IMR-90 (cell line): Measurements from ENCODE around the gene REPS2. TPM values are rescaled to one million over a fixed set of nuclear protein-coding genes. Genes with fewer than 3 reads are reported as not detected.

ENCODE experiments used
- ATAC-seq: fragments of 200-7000 bp; cut with Tn5 transposase; 2 replicates; pipeline ENCODE4 v1.9.1; 2020; ENCODE audit warnings: low read depth, mild to moderate bottlenecking, moderate library complexity
- BruUV-seq: library from RNA; stranded (reverse); fragments of 400-500 nt; replicated peaks from 2 replicates; lab custom pipeline; 2021; lab: Mats Ljungman, UMichigan
- CTCF ChIA-PET: fragments of 300-600 bp; formaldehyde crosslinking; extraction: SDS; loops from one replicate; lab custom pipeline; 2021; ENCODE audit warnings: antibody characterized with exemption; lab: Yijun Ruan, JAX
- POLR2A ChIA-PET: fragments of 300-600 bp; sonication (Branson Sonifier 250); formaldehyde crosslinking; loops from one replicate; lab custom pipeline; 2022; ENCODE audit warnings: antibody characterized with exemption; ENCODE audit not compliant: unreplicated experiment; lab: Charles Lee
- DNase-seq: peaks from one replicate; pipeline ENCODE4 v3.0.0; 2013
- H2AFZ ChIP-seq: replicated peaks from 2 replicates; pipeline ENCODE3; 2013; ENCODE audit warnings: low read length, mild to moderate bottlenecking; ENCODE audit not compliant: poor library complexity
- H2AK5ac ChIP-seq: 2 replicates; pipeline ENCODE4 v1.6.1; 2013; ENCODE audit warnings: low read depth, low read length, inconsistent platforms
- H2AK9ac ChIP-seq: replicated peaks from 2 replicates; pipeline ENCODE3; 2013; ENCODE audit warnings: mild to moderate bottlenecking, low read depth, low read length, moderate library complexity; ENCODE audit not compliant: poor library complexity
- H2BK120ac ChIP-seq: 2 replicates; pipeline ENCODE4 v1.6.1; 2013; ENCODE audit warnings: low read depth, low read length, inconsistent platforms
- H2BK15ac ChIP-seq: 3 replicates; pipeline ENCODE4 v1.6.1; 2013; ENCODE audit warnings: low read depth, low read length, inconsistent platforms
- H2BK20ac ChIP-seq: 2 replicates; pipeline ENCODE4 v1.6.1; 2013; ENCODE audit warnings: low read depth, mild to moderate bottlenecking, inconsistent platforms, low read length, moderate library complexity
- H2BK5ac ChIP-seq: 2 replicates; pipeline ENCODE4 v1.6.1; 2013; ENCODE audit warnings: mild to moderate bottlenecking, low read depth, low read length, inconsistent platforms; ENCODE audit not compliant: poor library complexity, severe bottlenecking
- H3K14ac ChIP-seq: replicated peaks from 2 replicates; pipeline ENCODE4 v1.6.1; 2013; ENCODE audit warnings: low read depth, low read length, inconsistent platforms
- H3K18ac ChIP-seq: 2 replicates; pipeline ENCODE4 v1.6.1; 2013; ENCODE audit warnings: low read depth, low read length, control low read depth
- H3K23ac ChIP-seq: 2 replicates; pipeline ENCODE4 v1.6.1; 2013; ENCODE audit warnings: low read depth, low read length, inconsistent platforms
- H3K27ac ChIP-seq: 2 replicates; pipeline ENCODE4 v1.5.1; 2013; ENCODE audit warnings: mild to moderate bottlenecking, control low read depth, low read length; ENCODE audit not compliant: insufficient read depth
- H3K27me3 ChIP-seq: 2 replicates; pipeline ENCODE4 v1.6.1; 2013; ENCODE audit warnings: low read length; ENCODE audit not compliant: control insufficient read depth, insufficient read depth
- H3K36me3 ChIP-seq: 2 replicates; pipeline ENCODE4 v1.6.1; 2013; ENCODE audit warnings: low read length, mixed read lengths; ENCODE audit not compliant: control insufficient read depth, insufficient read depth
- H3K4ac ChIP-seq: 2 replicates; pipeline ENCODE4 v1.6.1; 2013; ENCODE audit warnings: low read depth, low read length, inconsistent platforms
- H3K4me1 ChIP-seq: 2 replicates; pipeline ENCODE4 v1.6.1; 2013; ENCODE audit warnings: low read length, mixed read lengths; ENCODE audit not compliant: control insufficient read depth, insufficient read depth
- H3K4me2 ChIP-seq: 2 replicates; pipeline ENCODE4 v1.6.1; 2013; ENCODE audit warnings: low read depth, mild to moderate bottlenecking, control low read depth, low read length, moderate library complexity
- H3K4me3 ChIP-seq: 2 replicates; pipeline ENCODE4 v1.5.1; 2013; ENCODE audit warnings: low read depth, mild to moderate bottlenecking, control low read depth, low read length, moderate library complexity; ENCODE audit not compliant: insufficient read depth
- H3K56ac ChIP-seq: 2 replicates; pipeline ENCODE4 v1.6.1; 2013; ENCODE audit warnings: low read length, inconsistent platforms; ENCODE audit not compliant: insufficient read depth; ENCODE audit errors: extremely low read depth
- H3K79me1 ChIP-seq, 2 experiments: 2 replicates each; pipeline ENCODE4 v1.6.1; 2013; ENCODE audit warnings: low read length in 2 of 2, inconsistent platforms in 1 of 2, low read depth in 1 of 2
- H3K9ac ChIP-seq: 2 replicates; pipeline ENCODE4 v1.6.1; 2013; ENCODE audit warnings: low read depth, low read length, control low read depth
- H3K9me1 ChIP-seq: 2 replicates; pipeline ENCODE4 v1.6.1; 2013; ENCODE audit warnings: low read length, inconsistent platforms; ENCODE audit not compliant: insufficient read depth
- H3K9me3 ChIP-seq: 2 replicates; pipeline ENCODE4 v1.6.1; 2013; ENCODE audit warnings: low read length; ENCODE audit not compliant: control insufficient read depth, insufficient read depth
- H4K20me1 ChIP-seq: 2 replicates; pipeline ENCODE4 v1.6.1; 2013; ENCODE audit warnings: low read length, inconsistent platforms; ENCODE audit not compliant: insufficient read depth
- H4K5ac ChIP-seq: 2 replicates; pipeline ENCODE4 v1.6.1; 2013; ENCODE audit warnings: mild to moderate bottlenecking, low read depth, low read length, control low read depth
- H4K8ac ChIP-seq, 2 experiments: 2 replicates each; pipeline ENCODE4 v1.6.1; 2013; ENCODE audit warnings: low read depth in 2 of 2, low read length in 2 of 2, control low read depth in 1 of 2, inconsistent platforms in 1 of 2
- H4K91ac ChIP-seq: 2 replicates; pipeline ENCODE4 v1.6.1; 2013; ENCODE audit warnings: low read depth, low read length, inconsistent platforms; ENCODE audit not compliant: insufficient read depth
- BHLHE40 ChIP-seq: fragments of 150-350 bp; IDR thresholded peaks from 2 replicates; pipeline ENCODE4 v1.6.1; 2016; ENCODE audit warnings: mild to moderate bottlenecking, low read depth, low read length
- CEBPB ChIP-seq: IDR thresholded peaks from 2 replicates; pipeline ENCODE4 v1.6.1; 2012; ENCODE audit warnings: low read depth, low read length, improper control_type of control experiment
- CHD1 ChIP-seq: IDR thresholded peaks from 2 replicates; pipeline ENCODE4 v1.6.1; 2012; ENCODE audit warnings: low read depth, low read length, improper control_type of control experiment
- FOS ChIP-seq: fragments of 150-350 bp; IDR thresholded peaks from 2 replicates; pipeline ENCODE4 v1.6.1; 2016; ENCODE audit warnings: low read depth, low read length
- MAFK ChIP-seq: IDR thresholded peaks from 2 replicates; pipeline ENCODE4 v1.6.1; 2012; ENCODE audit warnings: low read depth, low read length, improper control_type of control experiment
- MAZ ChIP-seq: IDR thresholded peaks from 2 replicates; pipeline ENCODE4 v1.6.1; 2012; ENCODE audit warnings: low read depth, mild to moderate bottlenecking, low read length, improper control_type of control experiment, moderate library complexity, borderline replicate concordance
- MXI1 ChIP-seq: IDR thresholded peaks from 2 replicates; pipeline ENCODE4 v1.6.1; 2012; ENCODE audit warnings: low read depth, mild to moderate bottlenecking, low read length, moderate library complexity, borderline replicate concordance
- NFE2L2 ChIP-seq: fragments of 150-350 bp; IDR thresholded peaks from 2 replicates; pipeline ENCODE4 v1.6.1; 2016; ENCODE audit warnings: low read depth, mild to moderate bottlenecking, low read length
- POLR2A ChIP-seq: IDR thresholded peaks from 2 replicates; pipeline ENCODE4 v1.6.1; 2012; ENCODE audit warnings: mild to moderate bottlenecking, low read depth, low read length
- RAD21 ChIP-seq: IDR thresholded peaks from 2 replicates; pipeline ENCODE4 v1.6.1; 2012; ENCODE audit warnings: low read length, improper control_type of control experiment
- RCOR1 ChIP-seq: IDR thresholded peaks from 2 replicates; pipeline ENCODE4 v1.6.1; 2012; ENCODE audit warnings: mild to moderate bottlenecking, low read length, improper control_type of control experiment; ENCODE audit not compliant: insufficient replicate concordance
- SMC3 ChIP-seq: fragments of 150-350 bp; IDR thresholded peaks from 2 replicates; pipeline ENCODE4 v1.6.1; 2016; ENCODE audit warnings: low read depth, mild to moderate bottlenecking, antibody characterized with exemption, low read length, moderate library complexity
- WGBS, 2 experiments: methylation state at CpG; one replicate each; pipeline versions ENCODE4 v1.1.5 to v1.1.7; 2013; ENCODE audit warnings: missing lambda C conversion rate in 2 of 2; ENCODE audit not compliant: insufficient read length in 1 of 2; ENCODE audit errors: extremely low coverage in 2 of 2; 5-methylcytosine and 5-hydroxymethylcytosine counted together
- dilution Hi-C: fragments of 300-500 bp; cut with HindIII; formaldehyde crosslinking; loops from one replicate; pipeline ENCODE4 v1.14.3; 2018; ENCODE audit warnings: low sequenced_read_pairs; ENCODE audit not compliant: unreplicated experiment
- in situ Hi-C: fragments of 300-500 bp; cut with MboI; formaldehyde crosslinking; loops from 3 replicates; pipeline ENCODE4 v1.14.3; 2019; ENCODE audit warnings: low sequenced_read_pairs, inconsistent platforms, mixed read lengths
- intact Hi-C: fragments of 100-400 bp; cut with micrococcal nuclease; formaldehyde crosslinking; loops from 2 replicates; pipeline ENCODE4 v1.10.0; 2022
- polyA plus RNA-seq, 3 experiments: library from polyadenylated mRNA; depleted of rRNA; stranded (reverse); fragments of >200 nt; gene quantifications; 2 replicates each; pipeline ENCODE4 v1.2.3, GENCODE V29; 2012; ENCODE audit warnings: low replicate concordance in 1 of 3
- total RNA-seq: library from RNA; depleted of rRNA; stranded (reverse); fragments of >200 nt; gene quantifications from 2 replicates; pipeline ENCODE4 v1.2.3, GENCODE V29; 2012
- TF ChIP-seq, protein P1 (sequence below): conservative IDR thresholded peaks from 2 replicates; pipeline ENCODE4 v1.5.1; 2012; ENCODE audit warnings: mild to moderate bottlenecking, low read depth, low read length, improper control_type of control experiment
- TF ChIP-seq, protein P2 (sequence below): fragments of 150-350 bp; IDR thresholded peaks from 2 replicates; pipeline ENCODE4 v1.6.1; 2016; ENCODE audit warnings: low read depth, mild to moderate bottlenecking, low read length, moderate library complexity, borderline replicate concordance

The REPS2 gene
- total and polyA plus RNA-seq, 2 of the 4 experiments (the other 2 are of a cell fraction) = 0.02 to 0.18 TPM

DNA sequence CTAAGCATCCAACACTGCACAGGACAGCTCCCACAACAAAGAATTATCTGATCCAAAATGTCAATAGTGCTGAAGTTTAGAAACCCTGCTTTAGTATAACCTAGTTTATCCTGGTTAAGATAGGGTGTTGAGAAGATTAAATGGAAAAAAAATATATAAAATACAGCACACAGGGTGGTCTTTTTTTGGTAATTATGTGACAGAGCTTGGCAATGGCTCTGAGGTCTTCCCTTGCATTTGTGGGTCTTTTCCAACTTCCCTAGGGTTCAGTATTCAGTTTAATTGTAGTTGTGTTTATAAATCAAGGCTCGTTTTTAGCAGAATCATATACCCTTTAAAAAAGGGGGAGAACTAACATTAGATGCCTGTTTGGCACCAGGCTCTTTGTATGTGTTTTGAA, 36.6 kb downstream of the REPS2 start:
- H2BK15ac ChIP-seq = no peak overlapping the region
- no peak overlapping the region for H2BK120ac ChIP-seq
- no peak overlapping the region for H2AK9ac ChIP-seq
- no peak overlapping the region for H3K4ac ChIP-seq
- no peak overlapping the region for H2BK5ac ChIP-seq
- H3K4me1 ChIP-seq = no peaks in the 10 kb centered on the region
- H3K9me1 ChIP-seq = no peaks in the 10 kb centered on the region
- in situ Hi-C loops = no loop called here
- intact Hi-C loops = no loop called here
- H3K4me2 ChIP-seq = no peak overlapping the region
- H4K91ac ChIP-seq = no peak overlapping the region
- H3K36me3 ChIP-seq = no peaks in the 10 kb centered on the region
- no peak overlapping the region for H3K56ac ChIP-seq
- dilution Hi-C loops = no loop called here
- CTCF ChIA-PET = no interaction called here
- H3K9me3 ChIP-seq = no peaks in the 10 kb centered on the region
- TF ChIP-seq, protein P1, sequence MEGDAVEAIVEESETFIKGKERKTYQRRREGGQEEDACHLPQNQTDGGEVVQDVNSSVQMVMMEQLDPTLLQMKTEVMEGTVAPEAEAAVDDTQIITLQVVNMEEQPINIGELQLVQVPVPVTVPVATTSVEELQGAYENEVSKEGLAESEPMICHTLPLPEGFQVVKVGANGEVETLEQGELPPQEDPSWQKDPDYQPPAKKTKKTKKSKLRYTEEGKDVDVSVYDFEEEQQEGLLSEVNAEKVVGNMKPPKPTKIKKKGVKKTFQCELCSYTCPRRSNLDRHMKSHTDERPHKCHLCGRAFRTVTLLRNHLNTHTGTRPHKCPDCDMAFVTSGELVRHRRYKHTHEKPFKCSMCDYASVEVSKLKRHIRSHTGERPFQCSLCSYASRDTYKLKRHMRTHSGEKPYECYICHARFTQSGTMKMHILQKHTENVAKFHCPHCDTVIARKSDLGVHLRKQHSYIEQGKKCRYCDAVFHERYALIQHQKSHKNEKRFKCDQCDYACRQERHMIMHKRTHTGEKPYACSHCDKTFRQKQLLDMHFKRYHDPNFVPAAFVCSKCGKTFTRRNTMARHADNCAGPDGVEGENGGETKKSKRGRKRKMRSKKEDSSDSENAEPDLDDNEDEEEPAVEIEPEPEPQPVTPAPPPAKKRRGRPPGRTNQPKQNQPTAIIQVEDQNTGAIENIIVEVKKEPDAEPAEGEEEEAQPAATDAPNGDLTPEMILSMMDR = no peak
- TF ChIP-seq, protein P2, sequence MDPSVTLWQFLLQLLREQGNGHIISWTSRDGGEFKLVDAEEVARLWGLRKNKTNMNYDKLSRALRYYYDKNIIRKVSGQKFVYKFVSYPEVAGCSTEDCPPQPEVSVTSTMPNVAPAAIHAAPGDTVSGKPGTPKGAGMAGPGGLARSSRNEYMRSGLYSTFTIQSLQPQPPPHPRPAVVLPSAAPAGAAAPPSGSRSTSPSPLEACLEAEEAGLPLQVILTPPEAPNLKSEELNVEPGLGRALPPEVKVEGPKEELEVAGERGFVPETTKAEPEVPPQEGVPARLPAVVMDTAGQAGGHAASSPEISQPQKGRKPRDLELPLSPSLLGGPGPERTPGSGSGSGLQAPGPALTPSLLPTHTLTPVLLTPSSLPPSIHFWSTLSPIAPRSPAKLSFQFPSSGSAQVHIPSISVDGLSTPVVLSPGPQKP = no peak
- no peak for TF ChIP-seq RCOR1
- TF ChIP-seq SMC3 = no peak
- no peak for TF ChIP-seq CEBPB
- TF ChIP-seq MXI1 = no peak
- no peak for TF ChIP-seq POLR2A
- TF ChIP-seq BHLHE40 = no peak
- TF ChIP-seq MAZ = no peak
- no peak for TF ChIP-seq RAD21
- no peak for TF ChIP-seq NFE2L2
- no peak for TF ChIP-seq FOS
- no peak for TF ChIP-seq MAFK
- TF ChIP-seq CHD1 = no peak
- DNase-seq = no peak
- H3K18ac ChIP-seq = no peak overlapping the region
- no peak overlapping the region for H4K5ac ChIP-seq
- ATAC-seq = no peak
- H4K20me1 ChIP-seq = no peaks in the 10 kb centered on the region
- H3K9ac ChIP-seq = no peak overlapping the region
- no peak overlapping the region for H4K8ac ChIP-seq
- H3K4me3 ChIP-seq = no peak overlapping the region
- no CpG with 5 or more reads among the region's 1 CpG for WGBS, 2 experiments
- no peak overlapping the region for H2BK20ac ChIP-seq
- H3K27me3 ChIP-seq = peaks cover 5% of the 10 kb centered on the region
- H2AK5ac ChIP-seq = no peak overlapping the region
- no peak overlapping the region for H2AFZ ChIP-seq
- no peaks in the 10 kb centered on the region for H3K79me1 ChIP-seq
- no peak overlapping the region for H3K23ac ChIP-seq
- H3K27ac ChIP-seq = no peak overlapping the region
- POLR2A ChIA-PET = no interaction called here
- no TSS peak for BruUV-seq
- no peak overlapping the region for H3K14ac ChIP-seq
